ENCODE measurements around the gene STAB2. TPM values are rescaled to one million over a fixed set of nuclear protein-coding genes. Genes with fewer than 3 reads are reported as not detected.

The STAB2 gene
- total RNA-seq, 1 donor from 2014 or later, result 0.03 TPM

- H3K27ac ChIP-seq (replicated peaks), result peak overlapping the region; percentile 19
- no peaks in the 10 kb centered on the region for H3K4me1 ChIP-seq
- H3K27me3 ChIP-seq (ENCODE audit: low read depth), result peaks cover 29% of the 10 kb centered on the region
- DNase-seq, result no peak
- no peaks in the 10 kb centered on the region for H3K36me3 ChIP-seq
- intact Hi-C loops (cut with micrococcal nuclease), result no loop called here
- TF ChIP-seq, protein P1, sequence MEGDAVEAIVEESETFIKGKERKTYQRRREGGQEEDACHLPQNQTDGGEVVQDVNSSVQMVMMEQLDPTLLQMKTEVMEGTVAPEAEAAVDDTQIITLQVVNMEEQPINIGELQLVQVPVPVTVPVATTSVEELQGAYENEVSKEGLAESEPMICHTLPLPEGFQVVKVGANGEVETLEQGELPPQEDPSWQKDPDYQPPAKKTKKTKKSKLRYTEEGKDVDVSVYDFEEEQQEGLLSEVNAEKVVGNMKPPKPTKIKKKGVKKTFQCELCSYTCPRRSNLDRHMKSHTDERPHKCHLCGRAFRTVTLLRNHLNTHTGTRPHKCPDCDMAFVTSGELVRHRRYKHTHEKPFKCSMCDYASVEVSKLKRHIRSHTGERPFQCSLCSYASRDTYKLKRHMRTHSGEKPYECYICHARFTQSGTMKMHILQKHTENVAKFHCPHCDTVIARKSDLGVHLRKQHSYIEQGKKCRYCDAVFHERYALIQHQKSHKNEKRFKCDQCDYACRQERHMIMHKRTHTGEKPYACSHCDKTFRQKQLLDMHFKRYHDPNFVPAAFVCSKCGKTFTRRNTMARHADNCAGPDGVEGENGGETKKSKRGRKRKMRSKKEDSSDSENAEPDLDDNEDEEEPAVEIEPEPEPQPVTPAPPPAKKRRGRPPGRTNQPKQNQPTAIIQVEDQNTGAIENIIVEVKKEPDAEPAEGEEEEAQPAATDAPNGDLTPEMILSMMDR (IDR thresholded peaks at IDR 0.05; ENCODE audit: borderline replicate concordance), result no peak
- H3K4me3 ChIP-seq, result no peak overlapping the region
- no peaks in the 10 kb centered on the region for H3K9me3 ChIP-seq (replicated peaks)
Measured at GRCh38 chr12:103697971-103698751, 111.1 kb downstream of the STAB2 start.

DNA sequence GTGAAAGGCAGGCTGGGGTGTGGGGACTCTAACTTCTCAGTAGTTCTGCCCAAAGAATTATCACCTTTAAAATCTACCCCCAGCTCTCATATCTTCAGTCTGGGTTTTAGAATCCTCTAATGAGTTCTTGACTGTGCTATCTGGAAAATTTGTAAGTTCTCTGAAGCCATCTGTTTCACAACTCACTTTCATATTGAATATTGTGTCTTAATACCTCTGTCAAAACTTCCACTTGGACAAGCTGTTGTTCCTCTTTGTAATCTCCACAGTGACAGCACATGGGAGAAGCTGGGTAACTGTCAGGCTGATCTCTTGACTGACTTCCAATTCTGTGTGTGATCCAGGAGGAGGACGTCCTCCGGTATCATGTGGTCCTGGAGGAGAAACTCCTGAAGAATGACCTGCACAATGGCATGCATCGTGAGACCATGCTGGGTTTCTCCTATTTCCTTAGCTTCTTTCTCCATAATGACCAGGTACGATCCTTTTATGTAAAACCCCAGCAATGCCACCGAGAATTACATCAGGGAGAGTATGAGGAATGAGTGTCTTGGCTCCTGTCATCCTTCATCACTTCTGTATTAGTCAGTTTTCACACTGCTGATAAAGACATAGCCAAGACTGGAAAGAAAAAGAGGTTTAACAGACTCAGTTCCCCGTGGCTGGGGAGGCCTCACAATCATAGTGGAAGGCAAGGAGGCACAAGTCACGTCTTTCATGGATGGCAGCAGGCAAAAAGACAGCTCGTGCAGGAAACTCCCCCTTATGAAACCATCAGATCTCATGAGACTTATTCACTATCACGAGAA, 111.9 kb downstream of the STAB2 start:
- intact Hi-C loops (cut with micrococcal nuclease), result no loop called here
- Histone ChIP-seq H3K9me3 (replicated peaks) (no peaks in the 10 kb centered on the region), H3K4me1 (no peaks in the 10 kb centered on the region), H3K27ac (replicated peaks) (peak overlapping the region; percentile 19), H3K27me3 (ENCODE audit: low read depth) (peaks cover 29% of the 10 kb centered on the region), H3K4me3 (no peak overlapping the region), H3K36me3 (no peaks in the 10 kb centered on the region)
- TF ChIP-seq, protein P1 (IDR thresholded peaks at IDR 0.05; ENCODE audit: borderline replicate concordance), result no peak
- no peak for DNase-seq

DNA sequence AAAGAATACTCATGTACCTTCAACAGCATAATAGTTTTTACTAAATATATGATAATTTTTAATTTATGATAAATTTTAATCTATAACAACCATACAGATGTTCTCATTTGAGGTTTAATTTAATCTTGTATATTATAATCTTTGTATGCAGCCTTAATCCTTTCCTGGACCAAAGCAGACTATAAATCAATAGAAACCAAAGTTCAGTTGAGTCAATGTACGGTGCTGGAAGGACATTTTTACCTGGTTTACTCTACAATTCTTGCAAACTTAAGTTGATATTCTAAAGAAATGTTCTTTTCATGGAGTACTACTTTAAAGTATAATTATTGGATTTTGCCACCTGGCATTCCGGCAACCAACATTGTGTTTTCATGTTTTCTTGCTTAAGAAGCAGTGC, 118.0 kb downstream of the STAB2 start:
- intact Hi-C loops (cut with micrococcal nuclease), result no loop called here
- TF ChIP-seq, protein P1 (IDR thresholded peaks at IDR 0.05; ENCODE audit: borderline replicate concordance), result no peak
- H3K4me3 ChIP-seq, result no peak overlapping the region
- no peak for DNase-seq
- H3K9me3 ChIP-seq (replicated peaks), result no peaks in the 10 kb centered on the region
- no peaks in the 10 kb centered on the region for H3K36me3 ChIP-seq
- H3K27me3 ChIP-seq (ENCODE audit: low read depth), result peaks cover 11% of the 10 kb centered on the region
- H3K4me1 ChIP-seq, result no peaks in the 10 kb centered on the region
- no peak overlapping the region for H3K27ac ChIP-seq (replicated peaks)

- H3K36me3 ChIP-seq, result no peaks in the 10 kb centered on the region
- H3K9me3 ChIP-seq (replicated peaks), result no peaks in the 10 kb centered on the region
- intact Hi-C loops (cut with micrococcal nuclease), result no loop called here
- H3K4me1 ChIP-seq, result no peaks in the 10 kb centered on the region
- H3K4me3 ChIP-seq, result no peak overlapping the region
- H3K27me3 ChIP-seq (ENCODE audit: low read depth), result peaks cover 11% of the 10 kb centered on the region
- DNase-seq, result no peak
- H3K27ac ChIP-seq (replicated peaks), result no peak overlapping the region
- TF ChIP-seq, protein P1 (IDR thresholded peaks at IDR 0.05; ENCODE audit: borderline replicate concordance), result no peak
Measured at GRCh38 chr12:103705927-103706326, 118.9 kb downstream of the STAB2 start.

- peaks cover 11% of the 10 kb centered on the region for H3K27me3 ChIP-seq (ENCODE audit: low read depth)
- H3K4me1 ChIP-seq, result peaks cover 9% of the 10 kb centered on the region
- no peaks in the 10 kb centered on the region for H3K9me3 ChIP-seq (replicated peaks)
- no peak overlapping the region for H3K27ac ChIP-seq (replicated peaks)
- DNase-seq, result no peak
- H3K36me3 ChIP-seq, result no peaks in the 10 kb centered on the region
- intact Hi-C loops (cut with micrococcal nuclease), result no loop called here
- TF ChIP-seq, protein P1 (IDR thresholded peaks at IDR 0.05; ENCODE audit: borderline replicate concordance), result no peak
- no peak overlapping the region for H3K4me3 ChIP-seq
Measured at GRCh38 chr12:103707446-103707845, 120.4 kb downstream of the STAB2 start.
